T-helper 22 cell (primary cell): Measurements from ENCODE around the gene RNF151.
A peak's percentile ranks its signal among the peaks of the same experiment; 100 is the strongest.

Source experiments
- DNase-seq: peaks from one replicate; pipeline ENCODE4 v3.0.0-alpha.2; 2020; ENCODE audit warnings: low read depth

The RNF151 gene

GRCh38 chr16:1976951-1977874, 10.6 kb downstream of the RNF151 start:
- no peak for DNase-seq

GRCh38 chr16:1977875-1978268, 11.2 kb downstream of the RNF151 start:
- DNase-seq = no peak

GRCh38 chr16:1978476-1979120, 11.9 kb downstream of the RNF151 start:
- no peak for DNase-seq

- DNase-seq = no peak
Observed at GRCh38 chr16:1979271-1980029, 12.8 kb downstream of the RNF151 start.

- DNase-seq = no peak
Observed at GRCh38 chr16:1980030-1980769, 13.5 kb downstream of the RNF151 start.

- no peak for DNase-seq
Observed at GRCh38 chr16:1980770-1981087, 14.1 kb downstream of the RNF151 start.

- DNase-seq = no peak
Observed at GRCh38 chr16:1981398-1981836, 14.8 kb downstream of the RNF151 start, which contains the start of gene NOXO1. Gene NOXO1, minus strand, starts transcription at chr16:1981469. Its CDS starts 290 bp downstream, at chr16:1981179.

- no peak for DNase-seq
Observed at GRCh38 chr16:1982013-1982433, 15.4 kb downstream of the RNF151 start.

GRCh38 chr16:1982991-1983543, 16.4 kb downstream of the RNF151 start:
- no peak for DNase-seq

GRCh38 chr16:1983544-1984346, 17.1 kb downstream of the RNF151 start, which contains the start of gene GFER:
Gene GFER, plus strand, starts transcription at chr16:1984193. Its CDS starts 26 bp downstream, at chr16:1984219.
- peak; percentile 42 for DNase-seq

- no peak for DNase-seq
Observed at GRCh38 chr16:1984347-1985225, 17.9 kb downstream of the RNF151 start.

GRCh38 chr16:1985466-1986150, 19.0 kb downstream of the RNF151 start:
- no peak for DNase-seq

- no peak for DNase-seq
Observed at GRCh38 chr16:1987198-1987597, 20.5 kb downstream of the RNF151 start.

GRCh38 chr16:1989209-1990100, 22.8 kb downstream of the RNF151 start, which contains the start of gene SYNGR3:
Gene SYNGR3, plus strand, starts transcription at chr16:1989970. Its CDS starts 133 bp downstream, at chr16:1990103.
- DNase-seq = no peak

- DNase-seq = no peak
Observed at GRCh38 chr16:1990101-1990350, 23.4 kb downstream of the RNF151 start.

GRCh38 chr16:1990351-1991134, 23.9 kb downstream of the RNF151 start:
- DNase-seq = no peak

GRCh38 chr16:1991135-1991551, 24.5 kb downstream of the RNF151 start:
- peak; percentile 47 for DNase-seq
